NB4 (cell line): Measurements from ENCODE around the gene TWF1.

ENCODE experiments used
- CTCF ChIP-seq: IDR thresholded peaks from one replicate; pipeline ENCODE4 v1.5.1; 2012; ENCODE audit warnings: low read depth, low read length
- POLR2A ChIP-seq: IDR thresholded peaks from 2 replicates; pipeline ENCODE4 v1.6.1; 2011; ENCODE audit warnings: mild to moderate bottlenecking; ENCODE audit not compliant: insufficient read length; ENCODE audit errors: extremely low read depth

- TF ChIP-seq CTCF: no peak
- no peak for TF ChIP-seq POLR2A
These were observed 41.6 kb downstream of the TWF1 start for GRCh38 chr12:43764528-43764927.
